ENCODE measurements around the gene CACHD1. TPM values are rescaled to one million over a fixed set of nuclear protein-coding genes. Genes with fewer than 3 reads are reported as not detected.

CACHD1 gene
- total RNA-seq, 1 donor from 2014 or later: 4.3 TPM

DNA sequence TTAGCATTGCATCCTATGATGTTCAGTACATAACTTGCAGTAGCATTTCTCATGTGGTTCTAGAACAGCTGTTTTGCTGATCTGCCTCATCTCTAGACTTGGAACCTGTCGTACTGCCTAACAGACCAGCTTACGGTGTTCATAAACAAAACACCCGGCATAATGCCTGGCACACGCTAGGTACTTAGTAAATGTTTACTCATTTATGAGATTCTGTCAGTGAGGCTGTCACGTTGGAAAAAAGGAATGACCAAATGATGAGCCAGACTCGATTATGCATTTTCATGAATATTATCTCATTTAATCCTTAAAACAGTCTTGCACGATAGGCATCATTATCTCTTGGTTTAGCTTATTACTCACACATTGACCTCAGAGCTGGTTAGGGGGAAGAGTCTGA lies 46.4 kb downstream of the CACHD1 start:
- no peak overlapping the region for H3K4me3 ChIP-seq
- intact Hi-C loops (cut with DNase I): no loop called here
- H3K27ac ChIP-seq: no peak overlapping the region
- no peaks in the 10 kb centered on the region for H3K36me3 ChIP-seq
- H3K4me1 ChIP-seq: peaks cover 7 to 25% of the 10 kb centered on the region in 2 donors
- TF ChIP-seq, protein P1, sequence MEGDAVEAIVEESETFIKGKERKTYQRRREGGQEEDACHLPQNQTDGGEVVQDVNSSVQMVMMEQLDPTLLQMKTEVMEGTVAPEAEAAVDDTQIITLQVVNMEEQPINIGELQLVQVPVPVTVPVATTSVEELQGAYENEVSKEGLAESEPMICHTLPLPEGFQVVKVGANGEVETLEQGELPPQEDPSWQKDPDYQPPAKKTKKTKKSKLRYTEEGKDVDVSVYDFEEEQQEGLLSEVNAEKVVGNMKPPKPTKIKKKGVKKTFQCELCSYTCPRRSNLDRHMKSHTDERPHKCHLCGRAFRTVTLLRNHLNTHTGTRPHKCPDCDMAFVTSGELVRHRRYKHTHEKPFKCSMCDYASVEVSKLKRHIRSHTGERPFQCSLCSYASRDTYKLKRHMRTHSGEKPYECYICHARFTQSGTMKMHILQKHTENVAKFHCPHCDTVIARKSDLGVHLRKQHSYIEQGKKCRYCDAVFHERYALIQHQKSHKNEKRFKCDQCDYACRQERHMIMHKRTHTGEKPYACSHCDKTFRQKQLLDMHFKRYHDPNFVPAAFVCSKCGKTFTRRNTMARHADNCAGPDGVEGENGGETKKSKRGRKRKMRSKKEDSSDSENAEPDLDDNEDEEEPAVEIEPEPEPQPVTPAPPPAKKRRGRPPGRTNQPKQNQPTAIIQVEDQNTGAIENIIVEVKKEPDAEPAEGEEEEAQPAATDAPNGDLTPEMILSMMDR (IDR thresholded peaks at IDR 0.05): no peak
- no peak for DNase-seq (ENCODE audit: low spot score in 2 of 2)
- H3K27me3 ChIP-seq: no peaks in the 10 kb centered on the region
- H3K9me3 ChIP-seq: no peaks in the 10 kb centered on the region

DNA sequence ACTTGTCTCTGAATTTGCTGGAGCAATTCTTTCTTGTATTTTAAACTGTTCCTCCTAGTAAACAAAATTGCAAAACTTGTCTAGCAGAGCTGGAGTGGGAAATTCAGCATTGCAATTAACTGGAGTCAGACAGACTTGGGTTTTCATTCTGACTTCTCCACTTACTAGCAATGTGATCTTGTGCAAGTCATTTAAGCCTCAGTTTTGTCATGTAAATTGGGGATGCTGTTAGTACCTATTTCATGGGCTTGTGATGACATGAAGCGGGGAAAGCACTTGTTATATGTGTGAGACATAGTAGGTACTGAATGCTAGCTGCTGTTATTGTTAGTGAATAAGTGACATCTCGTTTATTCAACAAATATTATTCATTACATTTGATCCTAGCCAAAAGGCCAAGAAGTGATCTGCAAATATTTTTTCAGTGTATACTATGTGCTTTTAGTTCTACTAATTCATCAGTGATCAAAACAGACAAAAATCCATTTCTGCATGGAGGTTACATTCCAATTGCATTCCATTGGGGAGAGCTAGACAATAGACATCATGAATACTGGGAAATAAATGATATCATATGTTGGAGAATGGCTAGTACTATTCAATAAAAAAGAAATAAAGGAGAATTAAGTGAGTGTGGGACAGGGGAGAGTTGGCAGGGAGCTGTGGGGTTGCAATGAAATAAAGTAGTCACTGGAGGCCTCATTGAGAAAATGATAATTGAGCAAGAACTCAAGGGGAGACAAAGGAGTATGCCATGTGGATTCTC lies 47.1 kb downstream of the CACHD1 start:
- TF ChIP-seq, protein P1 (IDR thresholded peaks at IDR 0.05): no peak
- Histone ChIP-seq H3K27ac (no peak overlapping the region), H3K27me3 (no peaks in the 10 kb centered on the region), H3K9me3 (no peaks in the 10 kb centered on the region), H3K36me3 (no peaks in the 10 kb centered on the region), H3K4me1 (peaks cover 7 to 25% of the 10 kb centered on the region in 2 donors), H3K4me3 (no peak overlapping the region)
- intact Hi-C loops (cut with DNase I): no loop called here
- no peak for DNase-seq (ENCODE audit: low spot score in 2 of 2)

DNA sequence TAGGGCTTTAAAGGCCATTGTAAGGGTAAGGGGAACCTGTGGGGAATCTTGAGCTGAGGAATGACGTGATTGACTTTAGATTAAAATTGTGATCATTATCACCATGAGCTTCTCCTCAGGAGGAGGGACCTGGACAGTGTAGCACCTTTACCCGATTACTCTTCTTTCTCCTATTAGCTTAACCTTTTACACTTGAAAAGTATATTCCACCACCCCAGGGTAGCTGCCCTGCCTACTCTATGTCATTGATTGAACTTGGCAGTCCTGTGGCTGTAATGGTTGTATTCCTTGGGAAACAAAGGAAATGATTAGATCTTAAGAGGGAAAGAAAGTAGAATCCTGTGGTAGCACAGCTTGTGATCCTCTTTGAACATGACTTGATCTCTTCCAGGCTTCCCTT lies 47.7 kb downstream of the CACHD1 start:
- intact Hi-C loops (cut with DNase I): no loop called here
- TF ChIP-seq, protein P1 (IDR thresholded peaks at IDR 0.05): no peak
- H3K4me3 ChIP-seq: no peak overlapping the region
- no peaks in the 10 kb centered on the region for H3K9me3 ChIP-seq
- no peaks in the 10 kb centered on the region for H3K27me3 ChIP-seq
- no peaks in the 10 kb centered on the region for H3K36me3 ChIP-seq
- no peak overlapping the region for H3K27ac ChIP-seq
- no peak for DNase-seq (ENCODE audit: low spot score in 2 of 2)
- H3K4me1 ChIP-seq: peaks cover 7 to 25% of the 10 kb centered on the region in 2 donors

DNA sequence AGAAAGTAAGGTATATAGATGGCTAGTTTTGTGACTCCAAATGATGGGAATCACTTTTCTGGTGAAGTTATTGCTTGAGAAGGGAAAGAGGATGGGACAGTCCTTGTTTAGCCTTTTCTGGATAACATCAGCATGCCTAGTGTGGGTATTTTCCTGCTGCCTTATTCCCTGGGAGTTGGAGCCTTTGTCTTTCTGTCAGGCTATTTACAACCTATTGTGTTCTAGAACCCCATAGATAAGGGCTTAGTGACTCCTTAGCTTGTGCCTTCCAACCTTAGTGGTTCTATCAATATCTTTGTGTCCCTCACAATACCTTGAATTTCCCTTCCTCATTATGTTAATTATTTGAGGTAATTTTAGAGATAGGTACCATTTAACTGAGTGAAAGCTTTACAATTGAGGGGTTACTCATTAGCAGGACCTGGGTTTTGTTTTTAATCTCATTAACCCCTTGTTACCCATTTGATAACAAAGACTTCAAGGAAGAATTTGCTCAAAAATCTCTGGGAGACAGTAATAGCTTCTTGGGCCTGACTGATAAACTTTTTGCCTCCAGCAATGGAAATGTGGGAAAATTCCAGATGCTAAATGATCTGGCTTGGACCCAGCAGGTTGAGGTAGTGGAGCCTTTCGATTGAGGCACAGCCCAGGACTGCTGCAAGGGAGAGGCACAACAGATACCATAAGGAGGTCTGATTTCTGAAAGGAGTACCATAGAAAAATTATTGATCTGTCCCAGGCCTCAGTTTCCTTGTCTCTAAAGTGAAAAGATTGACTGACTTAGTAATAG lies 49.0 kb downstream of the CACHD1 start:
- no peak for DNase-seq (ENCODE audit: low spot score in 2 of 2)
- no peaks in the 10 kb centered on the region for H3K9me3 ChIP-seq
- intact Hi-C loops (cut with DNase I): no loop called here
- no peaks in the 10 kb centered on the region for H3K27me3 ChIP-seq
- TF ChIP-seq, protein P1 (IDR thresholded peaks at IDR 0.05): no peak
- H3K27ac ChIP-seq: no peak overlapping the region
- peaks cover 3 to 15% of the 10 kb centered on the region in 2 donors for H3K4me1 ChIP-seq
- no peak overlapping the region for H3K4me3 ChIP-seq
- no peaks in the 10 kb centered on the region for H3K36me3 ChIP-seq

DNA sequence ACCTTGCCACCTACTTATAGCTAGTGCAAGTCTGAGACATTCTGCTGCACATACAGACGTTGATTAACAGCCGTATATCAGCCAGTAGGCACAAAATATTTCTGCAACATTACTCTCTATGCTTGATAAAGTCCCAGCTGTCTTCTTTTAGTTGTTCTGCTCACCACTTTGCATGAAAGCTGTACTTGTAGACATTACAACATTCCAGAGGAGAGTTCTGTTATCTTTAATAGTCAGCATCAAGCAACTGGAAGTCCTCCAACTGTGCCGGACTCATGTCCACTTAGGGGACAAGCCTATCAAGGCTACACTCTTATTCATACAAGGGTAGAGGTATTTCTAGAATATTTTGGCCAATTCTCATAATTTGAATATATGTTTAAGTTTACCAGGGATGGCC lies 50.0 kb downstream of the CACHD1 start:
- intact Hi-C loops (cut with DNase I): no loop called here
- Histone ChIP-seq H3K36me3 (no peaks in the 10 kb centered on the region), H3K4me1 (peaks cover 0 to 13% of the 10 kb centered on the region in 2 donors), H3K9me3 (no peaks in the 10 kb centered on the region), H3K4me3 (no peak overlapping the region), H3K27ac (no peak overlapping the region), H3K27me3 (no peaks in the 10 kb centered on the region)
- DNase-seq (ENCODE audit: low spot score in 2 of 2): no peak
- TF ChIP-seq, protein P1 (IDR thresholded peaks at IDR 0.05): no peak

Measured in ascending aorta (tissue), 2 donors.